Upper lobe of left lung (tissue), 6 donors: ENCODE results near the gene ZDHHC14. TPM values are rescaled to one million over a fixed set of nuclear protein-coding genes. Genes with fewer than 3 reads are reported as not detected.

Experiments
- ATAC-seq, 2 donors: fragments of 200-7000 bp; cut with Tn5 transposase; one replicate each; pipeline ENCODE4 v1.9.1; 2022; ENCODE audit warnings: mild to moderate bottlenecking in 2 of 2, moderate library complexity in 2 of 2; ENCODE audit not compliant: low FRiP score in 2 of 2
- DNase-seq, 2 donors: peaks; one replicate each; pipeline ENCODE4 v3.0.0-alpha.2; 2019 to 2020
- H3K27ac ChIP-seq, 4 donors: fragments of 200-600 bp; sonication (generic); one replicate each; pipeline ENCODE4 v1.5.1; 2016 to 2019
- H3K27me3 ChIP-seq, 4 donors: fragments of 200-600 bp; sonication (generic); one replicate each; pipeline ENCODE4 v1.5.1; 2017 to 2019
- H3K36me3 ChIP-seq, 4 donors: fragments of 200-600 bp; sonication (generic); one replicate each; pipeline ENCODE4 v1.5.1; 2016 to 2019
- H3K4me1 ChIP-seq, 4 donors: fragments of 200-600 bp; sonication (generic); one replicate each; pipeline ENCODE4 v1.5.1; 2018 to 2019
- H3K4me3 ChIP-seq, 4 donors: fragments of 200-600 bp; sonication (generic); one replicate each; pipeline ENCODE4 v1.5.1; 2017 to 2019; ENCODE audit warnings: mild to moderate bottlenecking in 2 of 4, moderate library complexity in 1 of 4
- H3K9me3 ChIP-seq, 4 donors: fragments of 200-600 bp; sonication (generic); one replicate each; pipeline ENCODE4 v1.5.1; 2018 to 2019
- EP300 ChIP-seq, 4 donors: sonication (generic); formaldehyde crosslinking; IDR thresholded peaks; one replicate each; pipeline ENCODE4 v1.5.1; 2017; ENCODE audit warnings: antibody characterized with exemption in 4 of 4, control low read depth in 2 of 4
- POLR2A ChIP-seq, 4 donors: fragments of 450-650 bp; IDR thresholded peaks; one replicate each; pipeline ENCODE4 v1.5.1; 2016 to 2017; ENCODE audit warnings: antibody characterized with exemption in 4 of 4, mild to moderate bottlenecking in 2 of 4
- POLR2AphosphoS5 ChIP-seq, 2 donors: sonication (generic); formaldehyde crosslinking; IDR thresholded peaks; one replicate each; pipeline ENCODE4 v1.5.1; 2017; ENCODE audit warnings: antibody characterized with exemption in 2 of 2
- WGBS, 2 donors: methylation state at CpG; one replicate each; pipeline ENCODE4 v1.1.5; 2017 to 2018; 5-methylcytosine and 5-hydroxymethylcytosine counted together
- total RNA-seq, 6 donors: library from RNA; depleted of rRNA in 4 of 6; stranded (reverse); fragments of >200 nt in 4 of 6; gene quantifications; one replicate each; pipeline versions ENCODE4 v1.1.0 to v1.2.1, GENCODE V29; 2016 to 2021
- TF ChIP-seq, protein P1 (sequence below), 6 experiments: fragments of 450-650 bp in 4 of 6; fragments of 200-600 bp in 2 of 6; sonication (generic) in 2 of 6; IDR thresholded peaks; one replicate each; pipeline ENCODE4 v1.5.1; 2016 to 2019; ENCODE audit warnings: antibody characterized with exemption in 6 of 6
- donor health status: DM: no; HTN: no; CAD: no; lungs with moderate emphysema.
- donor health status: DM: no; HTN: yes; CAD: no; lungs with severe emphysema.

ZDHHC14 gene
- total RNA-seq, 6 donors from 2014 or later = 5.3 to 16.5 (median 9.4) TPM

- TF ChIP-seq EP300 (IDR thresholded peaks at IDR 0.05) = no peak
- DNase-seq (peak in 1 of 2 donors; percentile 17), ATAC-seq (no peak)
- H3K27me3 ChIP-seq = no peaks in the 10 kb centered on the region
- 53 to 68% methylated on average over 9 of the region's 9 CpGs for WGBS, 2 donors
- H3K4me1 ChIP-seq = peaks cover 18 to 33% (median 25%) of the 10 kb centered on the region in 4 donors
- no peaks in the 10 kb centered on the region for H3K9me3 ChIP-seq
- H3K27ac ChIP-seq = peak overlapping the region in 2 of 4 donors; percentile 27 to 77
- H3K36me3 ChIP-seq = peaks cover 0 to 9% (median 1%) of the 10 kb centered on the region in 4 donors
- H3K4me3 ChIP-seq = no peak overlapping the region
Observed at GRCh38 chr6:157670466-157671186, 289.6 kb downstream of the ZDHHC14 start.

- Histone ChIP-seq H3K36me3 (peaks cover 0 to 9% (median 1%) of the 10 kb centered on the region in 4 donors), H3K4me1 (peaks cover 18 to 27% (median 20%) of the 10 kb centered on the region in 4 donors), H3K27ac (no peak overlapping the region), H3K4me3 (no peak overlapping the region), H3K9me3 (no peaks in the 10 kb centered on the region), H3K27me3 (no peaks in the 10 kb centered on the region)
- no peak for ATAC-seq
- WGBS, 2 donors = 96 to 98% methylated on average over 14 to 36 of the region's 37 CpGs
- TF ChIP-seq, protein P1, sequence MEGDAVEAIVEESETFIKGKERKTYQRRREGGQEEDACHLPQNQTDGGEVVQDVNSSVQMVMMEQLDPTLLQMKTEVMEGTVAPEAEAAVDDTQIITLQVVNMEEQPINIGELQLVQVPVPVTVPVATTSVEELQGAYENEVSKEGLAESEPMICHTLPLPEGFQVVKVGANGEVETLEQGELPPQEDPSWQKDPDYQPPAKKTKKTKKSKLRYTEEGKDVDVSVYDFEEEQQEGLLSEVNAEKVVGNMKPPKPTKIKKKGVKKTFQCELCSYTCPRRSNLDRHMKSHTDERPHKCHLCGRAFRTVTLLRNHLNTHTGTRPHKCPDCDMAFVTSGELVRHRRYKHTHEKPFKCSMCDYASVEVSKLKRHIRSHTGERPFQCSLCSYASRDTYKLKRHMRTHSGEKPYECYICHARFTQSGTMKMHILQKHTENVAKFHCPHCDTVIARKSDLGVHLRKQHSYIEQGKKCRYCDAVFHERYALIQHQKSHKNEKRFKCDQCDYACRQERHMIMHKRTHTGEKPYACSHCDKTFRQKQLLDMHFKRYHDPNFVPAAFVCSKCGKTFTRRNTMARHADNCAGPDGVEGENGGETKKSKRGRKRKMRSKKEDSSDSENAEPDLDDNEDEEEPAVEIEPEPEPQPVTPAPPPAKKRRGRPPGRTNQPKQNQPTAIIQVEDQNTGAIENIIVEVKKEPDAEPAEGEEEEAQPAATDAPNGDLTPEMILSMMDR (IDR thresholded peaks at IDR 0.05) = no peak
- TF ChIP-seq EP300 (IDR thresholded peaks at IDR 0.05) (no peak), POLR2AphosphoS5 (IDR thresholded peaks at IDR 0.05) (no peak), POLR2A (IDR thresholded peaks at IDR 0.05) (no peak)
- peak in 1 of 2 donors; percentile 82 for DNase-seq
Observed at GRCh38 chr6:157672726-157673412, 291.9 kb downstream of the ZDHHC14 start.

- DNase-seq (peak in 1 of 2 donors; percentile 57), ATAC-seq (no peak)
- Histone ChIP-seq H3K27ac (no peak overlapping the region), H3K4me1 (peaks cover 18 to 22% (median 20%) of the 10 kb centered on the region in 4 donors), H3K27me3 (no peaks in the 10 kb centered on the region), H3K9me3 (no peaks in the 10 kb centered on the region), H3K4me3 (no peak overlapping the region), H3K36me3 (peaks cover 0 to 9% (median 1%) of the 10 kb centered on the region in 4 donors)
- WGBS, 2 donors = 89 to 94% methylated on average over 15 of the region's 15 CpGs
- TF ChIP-seq EP300 (IDR thresholded peaks at IDR 0.05) = no peak
- no peak for TF ChIP-seq POLR2A (IDR thresholded peaks at IDR 0.05)
- no peak for TF ChIP-seq POLR2AphosphoS5 (IDR thresholded peaks at IDR 0.05)
- TF ChIP-seq, protein P1 (IDR thresholded peaks at IDR 0.05) = no peak
Observed at GRCh38 chr6:157673596-157673995, 292.6 kb downstream of the ZDHHC14 start.

- WGBS, 2 donors = 85 to 94% methylated on average over 8 of the region's 8 CpGs
- Histone ChIP-seq H3K9me3 (no peaks in the 10 kb centered on the region), H3K36me3 (peaks cover 0 to 9% (median 1%) of the 10 kb centered on the region in 4 donors), H3K4me3 (no peak overlapping the region), H3K4me1 (peaks cover 18 to 19% (median 18%) of the 10 kb centered on the region in 4 donors), H3K27ac (no peak overlapping the region), H3K27me3 (no peaks in the 10 kb centered on the region)
- ATAC-seq (no peak), DNase-seq (no peak)
- TF ChIP-seq, protein P1 (IDR thresholded peaks at IDR 0.05) = no peak
- TF ChIP-seq POLR2AphosphoS5 (IDR thresholded peaks at IDR 0.05) (no peak), POLR2A (IDR thresholded peaks at IDR 0.05) (no peak), EP300 (IDR thresholded peaks at IDR 0.05) (no peak)
Observed at GRCh38 chr6:157674061-157674460, 293.1 kb downstream of the ZDHHC14 start.

GRCh38 chr6:157675831-157676230, 294.8 kb downstream of the ZDHHC14 start:
- no peaks in the 10 kb centered on the region for H3K9me3 ChIP-seq
- DNase-seq = no peak
- H3K27me3 ChIP-seq = no peaks in the 10 kb centered on the region
- 41 to 63% methylated on average over 7 of the region's 7 CpGs for WGBS, 2 donors
- TF ChIP-seq, protein P1 (IDR thresholded peaks at IDR 0.05) = no peak
- TF ChIP-seq EP300 (IDR thresholded peaks at IDR 0.05) = no peak
- no peak for TF ChIP-seq POLR2AphosphoS5 (IDR thresholded peaks at IDR 0.05)
- H3K36me3 ChIP-seq = peaks cover 0 to 9% (median 1%) of the 10 kb centered on the region in 4 donors
- H3K4me1 ChIP-seq = peaks cover 0 to 2% (median 1%) of the 10 kb centered on the region in 4 donors
- no peak overlapping the region for H3K27ac ChIP-seq
- no peak overlapping the region for H3K4me3 ChIP-seq
- no peak for ATAC-seq
